Upper lobe of right lung (tissue), 1 donor: ENCODE results near the gene PLXDC1. TPM values are rescaled to one million over a fixed set of nuclear protein-coding genes. Genes with fewer than 3 reads are reported as not detected.

Experiments
- ATAC-seq: fragments of 200-7000 bp; cut with Tn5 transposase; one replicate; pipeline ENCODE4 v1.9.1; 2020; ENCODE audit warnings: mild to moderate bottlenecking, moderate library complexity
- DNase-seq: peaks from one replicate; pipeline ENCODE4 v3.0.0-alpha.2; 2020
- H3K27ac ChIP-seq: fragments of 200-600 bp; one replicate; pipeline ENCODE4 v1.8.0; 2022
- H3K27me3 ChIP-seq: fragments of 200-600 bp; one replicate; pipeline ENCODE4 v1.8.0; 2022; ENCODE audit warnings: mild to moderate bottlenecking
- H3K36me3 ChIP-seq: fragments of 200-600 bp; one replicate; pipeline ENCODE4 v1.8.0; 2022
- H3K4me1 ChIP-seq: fragments of 200-600 bp; one replicate; pipeline ENCODE4 v1.8.0; 2022
- H3K4me3 ChIP-seq: fragments of 200-600 bp; one replicate; pipeline ENCODE4 v1.8.0; 2022; ENCODE audit warnings: mild to moderate bottlenecking
- H3K9me3 ChIP-seq: fragments of 200-600 bp; one replicate; pipeline ENCODE4 v1.8.0; 2022
- CTCF ChIP-seq: fragments of 200-600 bp; IDR thresholded peaks from one replicate; pipeline ENCODE4 v1.8.0; 2022; ENCODE audit warnings: antibody characterized with exemption
- intact Hi-C: fragments of 100-400 bp; cut with DNase I; formaldehyde crosslinking; loops from one replicate; pipeline ENCODE4 v1.11.0; 2022
- total RNA-seq: library from RNA; stranded (reverse); fragmentation: NEBNext Ultra II Directional; extraction: Animal tissue kit (Norgen Biotek cat#: 25700); gene quantifications from one replicate; pipeline ENCODE4 v1.2.1, GENCODE V29; 2021
- donor health status: DM: no; HTN: yes; CAD: no; lungs with severe emphysema.

Gene PLXDC1
- total RNA-seq, 1 donor from 2014 or later: 14.4 TPM

DNA sequence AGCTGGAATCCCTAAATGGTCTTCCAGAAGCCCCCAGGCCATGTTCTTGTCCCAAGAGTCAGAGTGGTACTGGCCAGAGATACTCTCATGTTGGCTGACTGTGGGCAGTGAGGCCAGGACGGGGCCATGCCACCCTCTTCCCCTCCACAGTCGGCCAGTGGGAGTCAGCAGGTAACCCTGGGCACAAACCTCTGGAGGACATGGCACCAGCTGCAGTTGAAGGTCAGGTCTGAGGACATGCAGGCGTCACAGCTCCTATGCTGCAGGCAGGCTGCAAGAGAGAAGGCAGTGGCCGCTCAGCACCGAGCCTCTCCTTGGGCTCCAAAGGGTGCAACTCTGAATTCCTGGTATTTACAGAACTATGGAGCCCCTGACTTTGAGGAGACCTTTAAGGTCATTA is 68.2 kb downstream of the PLXDC1 start:
- peak overlapping the region; percentile 47 for H3K27ac ChIP-seq
- DNase-seq (no peak), ATAC-seq (no peak)
- no peak for TF ChIP-seq CTCF
- no peaks in the 10 kb centered on the region for H3K27me3 ChIP-seq
- peaks cover 28% of the 10 kb centered on the region for H3K4me1 ChIP-seq
- H3K36me3 ChIP-seq: no peaks in the 10 kb centered on the region
- no peaks in the 10 kb centered on the region for H3K9me3 ChIP-seq
- H3K4me3 ChIP-seq: no peak overlapping the region
- intact Hi-C loops: loop anchor here (10.0 kb wide), 1 partner anchor 52 kb away; no protein-coding TSS in a partner anchor

GRCh38 chr17:39082482-39082881 is 69.0 kb downstream of the PLXDC1 start:
- H3K36me3 ChIP-seq: no peaks in the 10 kb centered on the region
- ATAC-seq: no peak
- H3K27ac ChIP-seq: no peak overlapping the region
- no peak overlapping the region for H3K4me3 ChIP-seq
- H3K27me3 ChIP-seq: no peaks in the 10 kb centered on the region
- H3K9me3 ChIP-seq: no peaks in the 10 kb centered on the region
- no peak for TF ChIP-seq CTCF
- H3K4me1 ChIP-seq: peaks cover 28% of the 10 kb centered on the region
- intact Hi-C loops: loop anchor here (10.0 kb wide), 1 partner anchor 52 kb away; no protein-coding TSS in a partner anchor
- no peak for DNase-seq

GRCh38 chr17:39081851-39082250 is 69.6 kb downstream of the PLXDC1 start:
- Histone ChIP-seq H3K4me1 (peaks cover 28% of the 10 kb centered on the region), H3K9me3 (no peaks in the 10 kb centered on the region), H3K36me3 (no peaks in the 10 kb centered on the region), H3K4me3 (no peak overlapping the region), H3K27ac (no peak overlapping the region), H3K27me3 (no peaks in the 10 kb centered on the region)
- ATAC-seq (no peak), DNase-seq (no peak)
- TF ChIP-seq CTCF: no peak
- intact Hi-C loops: loop anchor here (10.0 kb wide), 1 partner anchor 53 kb away; no protein-coding TSS in a partner anchor

DNA sequence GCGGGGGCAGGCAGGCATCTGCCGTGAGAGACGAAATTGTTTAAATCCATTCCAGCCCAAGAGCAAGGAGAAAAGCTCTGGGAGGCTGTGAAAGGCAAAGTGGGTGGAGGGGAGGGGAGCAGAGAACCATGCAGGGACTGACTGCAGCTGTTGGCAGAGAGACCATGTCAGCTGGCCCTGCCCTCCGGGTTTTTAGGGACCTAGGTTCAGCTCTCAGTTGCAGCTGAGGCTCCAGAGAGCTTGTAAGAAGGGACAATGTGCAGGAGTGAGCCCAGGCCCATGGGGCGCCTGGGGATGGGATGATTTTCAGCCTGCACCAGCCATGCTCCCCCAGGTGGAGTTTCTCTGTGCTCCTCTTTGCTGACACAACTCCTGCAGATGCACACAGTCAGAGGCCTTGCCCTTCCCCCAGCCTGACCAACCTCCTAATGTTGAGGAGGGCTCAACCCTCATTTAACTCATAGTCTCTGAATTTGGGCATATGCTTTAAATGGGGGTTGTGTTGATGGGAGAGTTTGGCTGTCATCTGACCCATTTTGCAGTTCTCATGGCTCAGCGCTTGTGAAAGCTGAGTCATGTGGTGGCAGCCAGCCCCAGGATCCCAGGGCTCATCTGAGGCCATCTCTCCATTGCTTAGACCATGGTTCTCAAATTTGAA is 70.9 kb downstream of the PLXDC1 start:
- Histone ChIP-seq H3K4me3 (no peak overlapping the region), H3K36me3 (no peaks in the 10 kb centered on the region), H3K27me3 (no peaks in the 10 kb centered on the region), H3K9me3 (no peaks in the 10 kb centered on the region), H3K4me1 (peaks cover 28% of the 10 kb centered on the region), H3K27ac (no peak overlapping the region)
- DNase-seq: no peak
- ATAC-seq: no peak
- intact Hi-C loops: loop anchor here (10.0 kb wide), 1 partner anchor 54 kb away; no protein-coding TSS in a partner anchor
- TF ChIP-seq CTCF: no peak

DNA sequence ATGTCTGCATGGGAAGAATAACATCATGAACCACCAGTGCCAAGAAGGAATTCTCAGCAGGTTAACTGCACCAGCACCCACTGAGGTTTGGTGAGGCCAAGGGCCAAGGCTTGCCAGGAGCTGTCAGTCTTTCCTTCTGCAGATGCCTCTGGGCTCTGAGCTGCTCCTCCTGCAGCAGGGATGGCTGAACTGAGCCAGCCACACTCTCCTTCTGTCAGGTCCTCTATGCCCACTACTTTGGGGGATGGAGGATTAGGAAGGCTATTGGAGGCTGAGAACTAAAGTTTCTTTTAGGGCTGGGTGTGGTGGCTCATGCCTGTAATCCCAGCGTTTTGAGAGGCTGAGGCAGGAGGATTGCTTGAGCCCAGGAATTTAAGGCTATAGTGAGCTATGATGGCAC is 71.6 kb downstream of the PLXDC1 start:
- peaks cover 28% of the 10 kb centered on the region for H3K4me1 ChIP-seq
- H3K27ac ChIP-seq: no peak overlapping the region
- no peaks in the 10 kb centered on the region for H3K27me3 ChIP-seq
- H3K36me3 ChIP-seq: no peaks in the 10 kb centered on the region
- intact Hi-C loops: loop anchor here (10.0 kb wide), 1 partner anchor 55 kb away; no protein-coding TSS in a partner anchor
- no peak for TF ChIP-seq CTCF
- ATAC-seq: no peak
- no peak for DNase-seq
- H3K4me3 ChIP-seq: no peak overlapping the region
- H3K9me3 ChIP-seq: no peaks in the 10 kb centered on the region
